ENCODE results near the gene DAB2IP.

GRCh38 chr9:121700832-121701419 is 49.5 kb downstream of the DAB2IP start:
- TF ChIP-seq EZH2phosphoT487 (IDR thresholded peaks at IDR 0.05; ENCODE audit: unreplicated experiment) (no peak), CTCF (conservative IDR thresholded peaks at IDR 0.05; ENCODE audit: low read depth in 2 of 2) (no peak), ETS1 (IDR thresholded peaks at IDR 0.05) (no peak), CREB1 (CRISPR knock-in tag; IDR thresholded peaks at IDR 0.05; ENCODE audit: low read depth) (no peak)

Data from GM23338 (cell line).